Tibial artery (tissue), 4 donors: ENCODE measurements around the gene XPO6.
"Not testable (repeated sequence)": the region's sequence is repeated elsewhere in the genome, so short reads cannot be mapped to it uniquely, and the experiment has no call there.

ENCODE experiments used
- DNase-seq, 2 donors: peaks; one replicate each; pipeline ENCODE4 v3.0.0-alpha.2; 2019
- H3K27ac ChIP-seq, 2 donors: fragments of 200-600 bp; sonication (generic) in 1 of 2; 1 replicate in 1 of 2; 2 replicates in 1 of 2; pipeline ENCODE4 v1.5.1; 2018 to 2019; ENCODE audit warnings: mild to moderate bottlenecking in 1 of 2
- H3K27me3 ChIP-seq, 2 donors: fragments of 200-600 bp; sonication (generic) in 1 of 2; one replicate each; pipeline versions ENCODE4 v1.5.1 to v1.6.0; 2016 to 2019
- H3K36me3 ChIP-seq, 3 donors: fragments of 200-600 bp; sonication (generic) in 2 of 3; one replicate each; pipeline ENCODE4 v1.5.1; 2016 to 2019; ENCODE audit warnings: mild to moderate bottlenecking in 2 of 3
- H3K4me1 ChIP-seq, 4 donors: fragments of 200-600 bp; sonication (generic) in 2 of 4; 1 replicate in 3 of 4; 2 replicates in 1 of 4; pipeline ENCODE4 v1.5.1; 2016 to 2019
- H3K4me3 ChIP-seq, 2 donors: fragments of 200-600 bp; sonication (generic) in 1 of 2; 1 replicate in 1 of 2; 2 replicates in 1 of 2; pipeline ENCODE4 v1.5.1; 2018 to 2019; ENCODE audit warnings: mild to moderate bottlenecking in 2 of 2
- H3K9me3 ChIP-seq, 3 donors: fragments of 200-600 bp; sonication (generic) in 1 of 3; one replicate each; pipeline ENCODE4 v1.5.1; 2016 to 2019
- CTCF ChIP-seq, 2 experiments: fragments of 200-600 bp in 1 of 2; fragments of 450-650 bp in 1 of 2; IDR thresholded peaks; one replicate each; pipeline ENCODE4 v1.5.1; 2017 to 2019; ENCODE audit warnings: antibody characterized with exemption in 2 of 2, mild to moderate bottlenecking in 1 of 2, moderate library complexity in 1 of 2
- intact Hi-C: fragments of 100-400 bp; cut with DNase I; formaldehyde crosslinking; loops from one replicate; pipeline ENCODE4 v1.15.0; 2023; ENCODE audit warnings: low total_unique reads

The XPO6 gene

DNA sequence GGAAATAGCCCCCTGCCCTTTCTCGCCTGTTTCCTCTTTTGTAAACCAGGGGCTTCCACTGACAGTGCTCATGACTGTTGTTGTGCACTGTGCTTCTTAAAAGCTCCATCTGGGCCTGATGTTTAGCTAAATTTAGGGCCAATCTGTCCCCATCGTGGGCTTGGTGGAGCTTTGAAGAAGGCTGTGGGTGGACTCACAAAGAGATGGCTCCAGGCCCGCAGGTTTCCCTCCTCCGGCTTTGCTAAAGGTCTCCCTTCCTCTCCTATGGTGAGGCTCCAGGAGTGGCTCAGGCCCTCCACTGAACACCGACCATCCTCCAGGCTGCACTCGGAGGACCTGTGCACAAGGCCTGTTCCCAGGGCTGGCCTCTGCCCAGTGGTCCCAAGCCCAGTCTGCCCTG, 30.2 kb upstream of the XPO6 start:
- Histone ChIP-seq H3K4me3 (no peak overlapping the region), H3K27ac (no peak overlapping the region), H3K27me3 (no peaks in the 10 kb centered on the region), H3K36me3 (no peaks in the 10 kb centered on the region), H3K4me1 (no peaks in the 10 kb centered on the region), H3K9me3 (no peaks in the 10 kb centered on the region)
- DNase-seq, result no peak
- no peak for TF ChIP-seq CTCF (IDR thresholded peaks at IDR 0.05)
- intact Hi-C loops, result no loop called here

DNA sequence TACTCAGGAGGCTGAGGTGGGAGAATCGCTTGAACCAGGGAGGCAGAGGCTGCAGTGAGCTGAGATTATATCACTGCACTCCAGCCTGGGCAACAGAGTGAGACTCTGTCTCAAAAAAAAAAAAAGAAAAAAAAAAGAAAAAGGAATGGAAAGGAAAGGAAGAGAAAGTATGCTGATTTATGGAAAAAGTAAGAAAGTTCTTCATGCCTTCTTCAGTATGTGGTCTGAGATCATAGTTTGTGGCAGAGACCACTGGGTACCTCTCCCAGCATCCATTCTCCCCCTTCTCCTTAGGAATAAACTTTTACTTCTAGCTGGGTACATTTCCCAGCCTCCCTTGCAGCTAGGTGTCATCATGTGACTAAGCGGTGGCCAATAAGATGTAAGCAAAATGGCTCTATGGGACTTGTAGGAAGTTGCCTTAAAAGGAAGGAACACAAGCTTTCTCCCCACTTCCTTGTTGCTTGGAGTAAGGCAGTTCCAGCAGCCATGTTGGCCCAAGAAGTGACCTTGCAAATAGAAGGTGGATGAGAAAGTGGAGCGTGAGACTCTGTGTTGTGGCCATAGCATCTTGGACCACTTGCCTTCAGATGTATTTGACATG, 26.1 kb upstream of the XPO6 start:
- H3K9me3 ChIP-seq, result no peaks in the 10 kb centered on the region
- H3K4me1 ChIP-seq, result no peaks in the 10 kb centered on the region
- no peaks in the 10 kb centered on the region for H3K27me3 ChIP-seq
- H3K4me3 ChIP-seq, result no peak overlapping the region
- no peak overlapping the region for H3K27ac ChIP-seq
- DNase-seq, result no peak
- intact Hi-C loops, result no loop called here
- TF ChIP-seq CTCF (IDR thresholded peaks at IDR 0.05), result no peak
- H3K36me3 ChIP-seq, result no peaks in the 10 kb centered on the region

GRCh38 chr16:28231763-28232162, 20.0 kb upstream of the XPO6 start:
- intact Hi-C loops, result no loop called here
- Histone ChIP-seq H3K27ac (no peak overlapping the region), H3K9me3 (no peaks in the 10 kb centered on the region), H3K4me1 (no peaks in the 10 kb centered on the region), H3K36me3 (no peaks in the 10 kb centered on the region), H3K4me3 (no peak overlapping the region), H3K27me3 (no peaks in the 10 kb centered on the region)
- no peak for DNase-seq
- TF ChIP-seq CTCF (IDR thresholded peaks at IDR 0.05), result no peak

DNA sequence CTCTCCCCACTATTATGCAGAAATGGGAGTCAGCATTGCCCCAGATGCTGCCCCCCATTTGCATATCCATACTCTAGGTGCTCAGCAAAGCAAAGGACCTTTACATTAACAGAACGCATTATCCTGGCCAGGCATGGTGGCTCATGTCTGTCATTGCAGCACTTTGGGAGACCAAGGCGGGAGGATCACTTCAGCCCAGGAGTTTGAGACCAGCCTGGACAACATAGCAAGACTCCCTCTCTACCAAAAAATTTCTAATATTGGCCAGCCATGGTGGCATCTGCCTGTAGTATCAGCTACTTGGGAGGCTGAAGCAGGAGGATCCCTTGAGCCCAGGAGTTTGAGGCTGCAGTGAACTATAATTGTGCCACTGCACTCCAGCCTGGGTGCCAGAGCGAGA, 12.1 kb upstream of the XPO6 start:
- H3K36me3 ChIP-seq, H3K27ac ChIP-seq, H3K4me3 ChIP-seq, H3K9me3 ChIP-seq, DNase-seq, H3K27me3 ChIP-seq, intact Hi-C loops, H3K4me1 ChIP-seq: not testable (repeated sequence)

DNA sequence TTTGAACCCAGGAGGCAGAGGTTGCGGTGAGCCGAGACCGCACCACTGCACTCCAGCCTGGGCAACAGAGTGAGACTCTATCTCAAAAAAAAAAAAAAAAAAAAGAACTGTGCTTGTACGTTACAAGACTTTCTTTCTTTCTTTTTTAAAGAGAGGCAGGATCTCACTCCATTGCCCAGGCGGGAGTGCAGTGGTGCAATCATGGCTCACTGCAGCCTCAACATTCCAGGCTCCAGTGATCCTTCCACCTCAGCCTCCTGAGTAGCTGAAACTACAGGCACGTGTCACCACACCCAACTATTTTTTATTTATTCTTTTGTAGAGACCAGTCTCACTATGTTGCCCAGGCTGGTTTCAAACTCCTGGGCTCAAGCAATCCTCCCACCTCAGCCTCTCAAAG, 8.0 kb upstream of the XPO6 start:
- H3K27ac ChIP-seq, DNase-seq, H3K36me3 ChIP-seq, H3K4me1 ChIP-seq, H3K9me3 ChIP-seq, H3K4me3 ChIP-seq, H3K27me3 ChIP-seq: not testable (repeated sequence)
- intact Hi-C loops, result loop anchor here (5.0 to 10.0 kb wide), 2 partner anchors 275 to 313 kb away; partner anchors contain the start of genes APOBR and CLN3

DNA sequence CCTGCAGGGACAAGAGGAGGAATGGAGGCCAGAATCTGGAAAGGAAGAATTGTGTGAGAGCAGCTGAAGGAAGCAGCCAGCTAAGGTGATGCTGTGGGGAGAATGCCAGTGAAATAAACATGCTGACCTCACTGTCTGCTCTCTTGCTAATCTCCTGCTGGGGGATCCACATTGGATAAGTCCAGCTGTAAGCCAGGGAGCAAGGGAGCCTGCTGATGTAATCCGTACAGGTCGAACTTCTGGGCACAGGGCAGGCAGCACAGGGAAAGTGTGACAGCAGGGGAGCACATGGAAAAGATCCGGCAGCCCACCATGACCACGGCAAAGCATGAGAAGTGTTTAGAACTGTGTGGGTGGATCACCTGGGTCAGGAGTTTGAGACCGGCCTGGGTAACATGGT, 7.5 kb upstream of the XPO6 start:
- Histone ChIP-seq H3K36me3 (no peaks in the 10 kb centered on the region), H3K4me3 (no peak overlapping the region), H3K9me3 (no peaks in the 10 kb centered on the region), H3K27ac (no peak overlapping the region), H3K4me1 (no peaks in the 10 kb centered on the region), H3K27me3 (no peaks in the 10 kb centered on the region)
- no peak for TF ChIP-seq CTCF (IDR thresholded peaks at IDR 0.05)
- DNase-seq, result no peak
- intact Hi-C loops, result loop anchor here (5.0 to 10.0 kb wide), 2 partner anchors 276 to 313 kb away; partner anchors contain the start of genes APOBR and CLN3

DNA sequence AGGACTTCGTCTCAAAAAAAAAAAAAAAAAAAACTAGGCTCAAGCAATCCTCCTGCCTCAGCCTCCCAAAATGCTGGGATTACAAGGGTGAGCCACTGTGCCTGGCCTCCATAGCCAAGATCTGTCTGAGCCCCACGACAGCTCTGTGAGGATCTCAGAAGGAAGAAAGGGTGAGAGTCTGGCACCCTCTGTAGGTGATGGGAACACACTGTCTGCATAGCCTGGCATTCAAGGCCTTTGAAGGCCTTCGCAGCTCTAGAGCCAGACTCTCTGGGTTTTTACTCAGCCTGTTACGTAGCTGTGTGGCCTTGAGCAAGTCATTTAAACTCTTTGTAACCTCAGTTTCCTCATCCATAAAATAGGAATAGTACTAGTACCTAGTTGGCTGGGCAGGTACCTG, 6.3 kb upstream of the XPO6 start:
- Histone ChIP-seq H3K4me3 (no peak overlapping the region), H3K27me3 (no peaks in the 10 kb centered on the region), H3K27ac (no peak overlapping the region), H3K4me1 (no peaks in the 10 kb centered on the region), H3K36me3 (no peaks in the 10 kb centered on the region), H3K9me3 (no peaks in the 10 kb centered on the region)
- intact Hi-C loops, result loop anchor here (5.0 to 10.0 kb wide), 2 partner anchors 277 to 314 kb away; partner anchors contain the start of genes APOBR and CLN3
- no peak for TF ChIP-seq CTCF (IDR thresholded peaks at IDR 0.05)
- DNase-seq, result no peak
